Heart right ventricle (tissue), 16 donors: ENCODE results near the gene TMC8. TPM values are rescaled to one million over a fixed set of nuclear protein-coding genes. Genes with fewer than 3 reads are reported as not detected.

Experiments used
- ATAC-seq, 8 donors: fragments of 200-7000 bp; cut with Tn5 transposase; one replicate each; pipeline ENCODE4 v1.9.1; 2020; ENCODE audit warnings: mild to moderate bottlenecking in 8 of 8, moderate library complexity in 8 of 8, moderate number of reproducible peaks in 1 of 8
- DNase-seq, 2 donors: peaks; one replicate each; pipeline ENCODE4 v3.0.0-alpha.2; 2020
- H3K27ac ChIP-seq, 10 donors: fragments of 200-600 bp; sonication (generic) in 2 of 10; one replicate each; pipeline versions ENCODE4 v1.5.0 to v1.8.0; 2020 to 2022; ENCODE audit warnings: mild to moderate bottlenecking in 3 of 10
- H3K27me3 ChIP-seq, 7 donors: fragments of 200-600 bp; one replicate each; pipeline ENCODE4 v1.8.0; 2021 to 2022; ENCODE audit warnings: mild to moderate bottlenecking in 2 of 7
- H3K36me3 ChIP-seq, 9 donors: fragments of 200-600 bp; sonication (generic) in 1 of 9; one replicate each; pipeline versions ENCODE4 v1.5.0 to v1.8.0; 2020 to 2022; ENCODE audit warnings: mild to moderate bottlenecking in 2 of 9
- H3K4me1 ChIP-seq, 9 donors: fragments of 200-600 bp; sonication (generic) in 1 of 9; one replicate each; pipeline versions ENCODE4 v1.5.0 to v1.8.0; 2020 to 2022; ENCODE audit warnings: mild to moderate bottlenecking in 4 of 9
- H3K4me3 ChIP-seq, 10 donors: fragments of 200-600 bp; sonication (generic) in 2 of 10; one replicate each; pipeline versions ENCODE4 v1.5.0 to v1.8.0; 2020 to 2022; ENCODE audit warnings: mild to moderate bottlenecking in 7 of 10, moderate library complexity in 2 of 10
- H3K9me3 ChIP-seq, 11 donors: fragments of 200-600 bp in 10 of 11; sonication (generic) in 2 of 11; one replicate each; pipeline versions ENCODE4 v1.5.0 to v1.8.0; 2013 to 2022; ENCODE audit warnings: mild to moderate bottlenecking in 2 of 11, control low read depth in 1 of 11, moderate library complexity in 1 of 11
- WGBS, 2 donors: extraction: QIAGEN DNeasy Blood & Tissue Kit; methylation state at CpG; one replicate each; pipeline ENCODE4 v1.1.7; 2013; ENCODE audit warnings: inconsistent platforms in 1 of 2; 5-methylcytosine and 5-hydroxymethylcytosine counted together
- intact Hi-C, 10 donors: fragments of 100-400 bp; cut with DNase I; formaldehyde crosslinking; loops; one replicate each; pipeline versions ENCODE4 v1.11.1 to v1.14.2; 2022
- polyA plus RNA-seq, 2 donors: library from polyadenylated mRNA; stranded (reverse); fragments of 200-250 nt; gene quantifications; one replicate each; pipeline ENCODE4 v1.2.3, GENCODE V29; 2013
- total RNA-seq, 10 donors: library from RNA; stranded (reverse); fragmentation: NEBNext Ultra II Directional in 3 of 10; extraction: Animal tissue kit (Norgen Biotek cat#: 25700) in 3 of 10; gene quantifications; one replicate each; pipeline versions ENCODE4 v1.2.1 to v1.2.4, GENCODE V29; 2021 to 2023
- TF ChIP-seq, protein P1 (sequence below), 9 donors: fragments of 200-600 bp; sonication (generic) in 2 of 9; IDR thresholded peaks; one replicate each; pipeline versions ENCODE4 v1.5.0 to v1.8.0; 2021 to 2022; ENCODE audit warnings: antibody characterized with exemption in 9 of 9, mild to moderate bottlenecking in 5 of 9, moderate library complexity in 1 of 9
- donor health status: Arrhythmogenic right ventricular cardiomyopathy.
- donor health status: ischemic (EF 13 %, LVEDD 7.1; RV severe dilation, severe dysfunction).
- donor health status: healthy with polysubstance abuse.
- donor health status: DM: no; HTN: yes; CAD: no.
- donor health status: DM: no; HTN: no; CAD: no.
- donor health status: ischemic (EF 25% LVEDD 6.9; RV normal size, moderate dysfunction).
- donor health status: ischemic (EF 25% LVEDD 5.7; RV mildly dilated, moderate dysfunction).
- donor health status: healthy.
- donor health status: DM: yes; HTN: yes; CAD: no.
- donor health status: Ischemic cardiomyopathy.
- donor health status: ischemic (EF 35%, LVEDD 5.7; RV mildly dilated, moderate dysfunction).
- donor health status: nonischemic (EF 11% LVEDD 7.7; RV severe dilation, severe dysfunction).
- donor health status: DM: yes; HTN: yes; CAD: no.
- donor health status: PGD.
- donor health status: ischemic (EF 29% LVEDD 5.4; RV normal size, mild dysfunction).
- donor health status: nonischemic (EF 23%, LVEDD 6.1; RV moderate dilation, normal function).

The TMC8 gene
- total and polyA plus RNA-seq, 12 donors: 0.85 to 11.2 (median 2.1) TPM

DNA sequence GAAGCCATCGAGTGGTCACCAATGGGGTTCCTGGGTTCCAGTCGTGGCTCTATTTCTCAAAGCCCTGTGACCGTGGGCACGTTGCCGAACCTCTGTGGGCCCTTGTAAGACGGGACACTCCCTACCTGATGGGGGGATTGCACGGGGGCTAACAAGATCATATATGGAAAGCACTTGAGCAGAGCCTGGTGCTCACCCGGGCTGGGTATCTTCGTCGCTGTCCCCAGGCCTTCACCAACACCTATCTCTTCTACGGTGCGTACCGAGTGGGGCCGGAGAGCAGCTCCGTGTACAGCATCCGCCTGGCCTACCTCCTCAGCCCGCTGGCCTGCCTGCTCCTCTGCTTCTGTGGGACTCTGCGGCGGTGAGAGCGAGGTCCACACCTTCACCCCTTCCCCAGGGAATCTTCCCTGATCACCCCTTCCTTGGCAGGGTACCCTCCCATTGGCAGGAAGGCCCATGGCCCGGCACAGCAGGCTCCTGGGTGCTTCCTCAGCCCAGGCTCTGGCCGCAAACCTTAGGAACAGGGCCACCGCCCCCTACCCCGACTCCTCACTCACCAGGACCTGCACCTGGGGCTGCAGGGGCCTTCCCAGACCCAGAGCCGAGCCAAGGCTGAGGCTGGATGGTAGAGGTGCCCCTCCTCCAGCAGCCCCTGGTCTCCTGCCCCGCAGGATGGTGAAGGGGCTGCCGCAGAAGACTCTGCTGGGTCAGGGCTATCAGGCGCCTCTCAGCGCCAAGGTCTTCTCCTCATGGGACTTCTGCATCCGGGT is 2.8 kb downstream of the TMC8 start:
- DNase-seq: no peak
- Histone ChIP-seq H3K27ac (peak overlapping the region in 1 of 10 donors; percentile 98), H3K36me3 (peaks cover 0 to 35% (median 0%) of the 10 kb centered on the region in 9 donors), H3K27me3 (peaks cover 0 to 3% (median 0%) of the 10 kb centered on the region in 7 donors), H3K4me1 (peaks cover 0 to 74% (median 34%) of the 10 kb centered on the region in 9 donors), H3K4me3 (peak overlapping the region in 1 of 10 donors; percentile 97), H3K9me3 (no peaks in the 10 kb centered on the region)
- ATAC-seq: no peak
- intact Hi-C loops: no loop called here
- 82 to 83% methylated on average over 30 of the region's 30 CpGs for WGBS, 2 donors
- TF ChIP-seq, protein P1, sequence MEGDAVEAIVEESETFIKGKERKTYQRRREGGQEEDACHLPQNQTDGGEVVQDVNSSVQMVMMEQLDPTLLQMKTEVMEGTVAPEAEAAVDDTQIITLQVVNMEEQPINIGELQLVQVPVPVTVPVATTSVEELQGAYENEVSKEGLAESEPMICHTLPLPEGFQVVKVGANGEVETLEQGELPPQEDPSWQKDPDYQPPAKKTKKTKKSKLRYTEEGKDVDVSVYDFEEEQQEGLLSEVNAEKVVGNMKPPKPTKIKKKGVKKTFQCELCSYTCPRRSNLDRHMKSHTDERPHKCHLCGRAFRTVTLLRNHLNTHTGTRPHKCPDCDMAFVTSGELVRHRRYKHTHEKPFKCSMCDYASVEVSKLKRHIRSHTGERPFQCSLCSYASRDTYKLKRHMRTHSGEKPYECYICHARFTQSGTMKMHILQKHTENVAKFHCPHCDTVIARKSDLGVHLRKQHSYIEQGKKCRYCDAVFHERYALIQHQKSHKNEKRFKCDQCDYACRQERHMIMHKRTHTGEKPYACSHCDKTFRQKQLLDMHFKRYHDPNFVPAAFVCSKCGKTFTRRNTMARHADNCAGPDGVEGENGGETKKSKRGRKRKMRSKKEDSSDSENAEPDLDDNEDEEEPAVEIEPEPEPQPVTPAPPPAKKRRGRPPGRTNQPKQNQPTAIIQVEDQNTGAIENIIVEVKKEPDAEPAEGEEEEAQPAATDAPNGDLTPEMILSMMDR (IDR thresholded peaks at IDR 0.05): no peak

DNA sequence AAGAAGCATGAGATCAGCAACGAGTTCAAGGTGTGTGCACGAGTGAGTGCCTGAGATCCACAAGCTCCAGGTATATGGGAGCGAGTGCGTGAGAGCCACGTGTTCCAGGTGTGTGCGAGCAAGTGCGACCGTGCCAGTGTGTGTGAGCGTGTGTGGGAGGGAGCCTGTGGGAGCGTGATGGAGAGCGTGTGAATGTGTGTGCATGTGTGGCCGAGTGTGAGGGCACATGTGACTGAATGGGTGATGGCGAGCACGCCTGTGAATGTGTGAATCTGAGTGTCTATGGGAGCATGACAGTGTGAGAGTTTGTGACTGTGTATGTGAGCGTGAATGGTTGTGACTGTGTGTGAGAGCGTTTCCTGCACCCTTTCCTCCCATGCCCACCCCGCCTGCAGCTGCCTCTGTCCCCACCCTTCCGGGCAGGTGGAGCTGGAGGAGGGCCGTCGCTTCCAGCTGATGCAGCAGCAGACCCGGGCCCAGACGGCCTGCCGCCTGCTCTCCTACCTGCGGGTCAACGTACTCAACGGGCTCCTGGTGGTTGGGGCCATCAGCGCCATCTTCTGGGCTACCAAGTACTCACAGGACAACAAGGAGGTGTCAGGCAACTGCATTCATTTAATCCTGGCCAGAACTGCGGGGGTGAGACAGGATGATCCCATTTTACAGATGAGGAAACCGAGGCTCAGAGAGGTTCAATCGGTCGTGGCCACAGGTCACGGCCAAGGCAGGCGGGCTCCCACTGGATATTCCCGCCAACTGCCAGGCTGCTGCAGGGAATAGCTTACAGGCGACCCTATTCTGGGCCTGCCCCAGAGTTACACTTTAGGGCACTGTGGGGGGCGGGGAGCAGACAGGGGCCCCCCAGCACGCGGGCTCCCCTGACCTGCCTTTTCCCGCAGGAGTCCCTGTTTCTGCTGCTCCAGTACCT is 3.7 kb downstream of the TMC8 start:
- ATAC-seq: peak in 6 of 8 donors; percentile 11 to 38 (median 31)
- Histone ChIP-seq H3K27ac (peak overlapping the region in 1 of 10 donors; percentile 62), H3K9me3 (no peaks in the 10 kb centered on the region), H3K4me1 (peaks cover 0 to 77% (median 29%) of the 10 kb centered on the region in 9 donors), H3K36me3 (peaks cover 0 to 35% (median 0%) of the 10 kb centered on the region in 9 donors), H3K27me3 (peaks cover 0 to 3% (median 0%) of the 10 kb centered on the region in 7 donors), H3K4me3 (peak overlapping the region in 1 of 10 donors; percentile 97)
- intact Hi-C loops: loop anchor here in 1 of 10 donors (2.0 kb wide), 1 partner anchor 21 kb away; no protein-coding TSS in a partner anchor
- TF ChIP-seq, protein P1 (IDR thresholded peaks at IDR 0.05): peak; percentile 25 to 71 (median 56)
- DNase-seq: no peak
- WGBS, 2 donors: 53 to 58% methylated on average over 39 of the region's 39 CpGs

DNA sequence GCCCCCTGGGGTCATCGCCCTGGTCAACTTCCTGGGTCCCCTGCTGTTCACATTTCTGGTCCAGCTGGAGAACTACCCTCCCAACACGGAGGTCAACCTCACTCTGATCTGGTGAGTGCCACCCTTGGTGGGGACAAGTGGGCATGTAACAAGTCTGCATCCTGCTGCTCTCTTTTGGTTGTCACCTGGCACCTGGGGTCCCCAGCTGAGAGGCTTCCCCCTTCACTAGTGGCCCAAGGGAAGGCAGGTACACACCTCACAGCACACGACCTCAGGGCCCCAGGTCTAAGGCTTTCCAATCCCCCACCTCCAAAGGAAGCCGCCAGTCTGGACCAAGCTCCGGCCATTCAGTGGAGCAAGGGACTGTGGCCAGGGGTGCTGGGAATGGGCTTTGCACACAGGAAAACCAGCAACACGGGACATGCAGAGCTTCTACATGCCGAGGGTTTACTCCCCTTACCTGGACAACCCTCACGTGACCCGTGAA is 4.4 kb downstream of the TMC8 start:
- peaks cover 0 to 3% (median 0%) of the 10 kb centered on the region in 7 donors for H3K27me3 ChIP-seq
- peak overlapping the region in 1 of 10 donors; percentile 20 for H3K27ac ChIP-seq
- TF ChIP-seq, protein P1 (IDR thresholded peaks at IDR 0.05): no peak
- WGBS, 2 donors: 83 to 88% methylated on average over 9 of the region's 9 CpGs
- H3K4me1 ChIP-seq: peaks cover 0 to 73% (median 22%) of the 10 kb centered on the region in 9 donors
- intact Hi-C loops: loop anchor here in 1 of 10 donors (2.0 kb wide), 1 partner anchor 22 kb away; no protein-coding TSS in a partner anchor
- no peak for DNase-seq
- H3K4me3 ChIP-seq: no peak overlapping the region
- H3K36me3 ChIP-seq: peaks cover 0 to 35% (median 0%) of the 10 kb centered on the region in 9 donors
- no peak for ATAC-seq
- H3K9me3 ChIP-seq: no peaks in the 10 kb centered on the region
